Esophagus muscularis mucosa (tissue), 4 donors: ENCODE results near the gene TMIGD2. TPM values are rescaled to one million over a fixed set of nuclear protein-coding genes. Genes with fewer than 3 reads are reported as not detected.
"Not testable (repeated sequence)": the region's sequence is repeated elsewhere in the genome, so short reads cannot be mapped to it uniquely, and the experiment has no call there.

ENCODE experiments used
- DNase-seq: peaks from one replicate; pipeline ENCODE4 v3.0.0-alpha.2; 2017; ENCODE audit errors: extremely low spot score
- H3K27ac ChIP-seq, 4 donors: fragments of 200-600 bp; sonication (generic); replicated peaks in 1 of 4; 1 replicate in 3 of 4; 2 replicates in 1 of 4; pipeline ENCODE4 v1.5.1; 2016 to 2019; ENCODE audit warnings: mild to moderate bottlenecking in 1 of 4
- H3K27me3 ChIP-seq, 4 donors: fragments of 200-600 bp; sonication (generic); one replicate each; pipeline versions ENCODE4 v1.5.1 to v1.6.0; 2016 to 2019
- H3K36me3 ChIP-seq, 4 donors: fragments of 200-600 bp; sonication (generic); one replicate each; pipeline ENCODE4 v1.5.1; 2016 to 2019
- H3K4me1 ChIP-seq, 4 donors: fragments of 200-600 bp; sonication (generic); one replicate each; pipeline ENCODE4 v1.5.1; 2016 to 2019
- H3K4me3 ChIP-seq, 4 donors: fragments of 200-600 bp; sonication (generic); 1 replicate in 2 of 4; 2 replicates in 2 of 4; pipeline ENCODE4 v1.5.1; 2016 to 2019; ENCODE audit warnings: mild to moderate bottlenecking in 4 of 4, moderate library complexity in 1 of 4
- H3K9me3 ChIP-seq, 4 donors: fragments of 200-600 bp; sonication (generic); 1 replicate in 3 of 4; 2 replicates in 1 of 4; pipeline ENCODE4 v1.5.1; 2016 to 2019
- EP300 ChIP-seq: sonication (generic); formaldehyde crosslinking; IDR thresholded peaks from one replicate; pipeline ENCODE4 v1.6.1; 2017; ENCODE audit warnings: antibody characterized with exemption
- POLR2A ChIP-seq: fragments of 450-650 bp; IDR thresholded peaks from one replicate; pipeline ENCODE4 v1.6.1; 2017; ENCODE audit warnings: antibody characterized with exemption, moderate library complexity, mild to moderate bottlenecking, low read depth
- POLR2AphosphoS5 ChIP-seq, 2 donors: sonication (generic); formaldehyde crosslinking; IDR thresholded peaks; one replicate each; pipeline ENCODE4 v1.6.1; 2017; ENCODE audit warnings: antibody characterized with exemption in 2 of 2
- WGBS: methylation state at CpG from one replicate; pipeline ENCODE4 v1.1.5; 2018; 5-methylcytosine and 5-hydroxymethylcytosine counted together
- intact Hi-C: fragments of 100-400 bp; cut with DNase I; formaldehyde crosslinking; loops from one replicate; pipeline ENCODE4 v1.15.1; 2023
- total RNA-seq, 4 donors: library from RNA; depleted of rRNA; stranded (reverse); fragments of >200 nt; gene quantifications; one replicate each; pipeline versions ENCODE4 v1.1.0 to v1.2.1, GENCODE V29; 2016
- TF ChIP-seq, protein P1 (sequence below), 3 experiments: fragments of 200-600 bp in 2 of 3; fragments of 450-650 bp in 1 of 3; sonication (generic) in 2 of 3; IDR thresholded peaks; one replicate each; pipeline ENCODE4 v1.5.1; 2017 to 2019; ENCODE audit warnings: antibody characterized with exemption in 3 of 3, mild to moderate bottlenecking in 2 of 3, moderate library complexity in 1 of 3

TMIGD2 gene
- total RNA-seq, 4 donors from 2014 or later, result not detected

GRCh38 chr19:4246767-4247593, 55.2 kb downstream of the TMIGD2 start, which contains the start of gene YJU2:
Gene YJU2, plus strand, starts transcription at chr19:4247080. Its CDS starts 67 bp downstream, at chr19:4247147.
- 1% methylated on average over 45 of the region's 45 CpGs for WGBS
- intact Hi-C loops, result no loop called here
- Histone ChIP-seq H3K36me3 (peaks cover 31 to 37% (median 32%) of the 10 kb centered on the region in 4 donors), H3K27me3 (no peaks in the 10 kb centered on the region), H3K9me3 (peaks cover 0 to 4% (median 2%) of the 10 kb centered on the region in 4 donors), H3K4me3 (peak within 1 kb of the TSS; percentile 62 to 83 (median 72)), H3K27ac (peak within 1 kb of the TSS; percentile 87 to 97 (median 93)), H3K4me1 (peaks cover 6 to 20% (median 15%) of the 10 kb centered on the region in 4 donors)
- peak; percentile 100 for DNase-seq
- TF ChIP-seq, protein P1, sequence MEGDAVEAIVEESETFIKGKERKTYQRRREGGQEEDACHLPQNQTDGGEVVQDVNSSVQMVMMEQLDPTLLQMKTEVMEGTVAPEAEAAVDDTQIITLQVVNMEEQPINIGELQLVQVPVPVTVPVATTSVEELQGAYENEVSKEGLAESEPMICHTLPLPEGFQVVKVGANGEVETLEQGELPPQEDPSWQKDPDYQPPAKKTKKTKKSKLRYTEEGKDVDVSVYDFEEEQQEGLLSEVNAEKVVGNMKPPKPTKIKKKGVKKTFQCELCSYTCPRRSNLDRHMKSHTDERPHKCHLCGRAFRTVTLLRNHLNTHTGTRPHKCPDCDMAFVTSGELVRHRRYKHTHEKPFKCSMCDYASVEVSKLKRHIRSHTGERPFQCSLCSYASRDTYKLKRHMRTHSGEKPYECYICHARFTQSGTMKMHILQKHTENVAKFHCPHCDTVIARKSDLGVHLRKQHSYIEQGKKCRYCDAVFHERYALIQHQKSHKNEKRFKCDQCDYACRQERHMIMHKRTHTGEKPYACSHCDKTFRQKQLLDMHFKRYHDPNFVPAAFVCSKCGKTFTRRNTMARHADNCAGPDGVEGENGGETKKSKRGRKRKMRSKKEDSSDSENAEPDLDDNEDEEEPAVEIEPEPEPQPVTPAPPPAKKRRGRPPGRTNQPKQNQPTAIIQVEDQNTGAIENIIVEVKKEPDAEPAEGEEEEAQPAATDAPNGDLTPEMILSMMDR (IDR thresholded peaks at IDR 0.05), result peak; percentile 25 to 55 (median 37)
- TF ChIP-seq POLR2AphosphoS5 (IDR thresholded peaks at IDR 0.05), result peak; percentile 69 to 82
- no peak for TF ChIP-seq POLR2A
- no peak for TF ChIP-seq EP300

GRCh38 chr19:4245938-4246337, 56.3 kb downstream of the TMIGD2 start:
- H3K27me3 ChIP-seq, intact Hi-C loops, H3K9me3 ChIP-seq, H3K27ac ChIP-seq, DNase-seq: not testable (repeated sequence)
- Histone ChIP-seq H3K4me1 (peaks cover 6 to 20% (median 15%) of the 10 kb centered on the region in 4 donors), H3K36me3 (peaks cover 21 to 27% (median 22%) of the 10 kb centered on the region in 4 donors), H3K4me3 (peak overlapping the region in 2 of 4 donors; percentile 62 to 68)
- WGBS, result 98% methylated on average over 6 of the region's 6 CpGs

Other genes starting within 250 kb of the TMIGD2 start
- gene ZBTB7A, start 235.5 kb downstream of the TMIGD2 start, total RNA-seq, result 100 to 1,000 TPM in 2 of 4 donors, 10 to 100 TPM in 2; 71.9 to 137 (median 114) TPM
- 100 to 1,000 TPM in 2 of 4 donors, 10 to 100 TPM in 2; 59.0 to 145 (median 101) TPM for gene MAP2K2, start 178.3 kb downstream of the TMIGD2 start, total RNA-seq
- gene CREB3L3, start 148.8 kb downstream of the TMIGD2 start, total RNA-seq, result not detected
- 10 to 100 TPM; 16.0 to 24.1 (median 19.9) TPM for gene SIRT6, start 119.8 kb downstream of the TMIGD2 start, total RNA-seq
- gene ANKRD24, start 119.7 kb downstream of the TMIGD2 start, total RNA-seq, result 1 to 10 TPM in 2 of 4 donors, under 1 TPM in 2; 0.32 to 2.5 (median 0.96) TPM
- gene EBI3, start 72.9 kb downstream of the TMIGD2 start, total RNA-seq, result 1 to 10 TPM; 1.1 to 6.6 (median 1.9) TPM
- gene YJU2, start 55.3 kb downstream of the TMIGD2 start, total RNA-seq, result 10 to 100 TPM; 17.0 to 29.1 (median 26.4) TPM
- gene SHD, start 23.1 kb downstream of the TMIGD2 start, total RNA-seq, result not detected
- under 1 TPM in 2 of 4 donors, not detected in 2; 0.29 to 0.50 TPM for gene FSD1, start 2.2 kb upstream of the TMIGD2 start, total RNA-seq
- gene STAP2, start 36.4 kb upstream of the TMIGD2 start, total RNA-seq, result 1 to 10 TPM in 2 of 4 donors, under 1 TPM in 1, not detected in 1; 0.52 to 3.3 (median 1.7) TPM
- gene MPND, start 41.2 kb upstream of the TMIGD2 start, total RNA-seq, result 1 to 10 TPM; 5.3 to 9.2 (median 7.6) TPM
- 10 to 100 TPM; 49.4 to 77.2 (median 59.5) TPM for gene SH3GL1, start 98.2 kb upstream of the TMIGD2 start, total RNA-seq
- 10 to 100 TPM in 1 of 4 donors, 1 to 10 TPM in 3; 4.6 to 14.6 (median 7.6) TPM for gene CHAF1A, start 100.3 kb upstream of the TMIGD2 start, total RNA-seq
- gene UBXN6, start 155.4 kb upstream of the TMIGD2 start, total RNA-seq, result 100 to 1,000 TPM in 2 of 4 donors, 10 to 100 TPM in 2; 65.2 to 190 (median 98.8) TPM
- gene HDGFL2, start 169.9 kb upstream of the TMIGD2 start, total RNA-seq, result 10 to 100 TPM; 30.5 to 72.3 (median 45.5) TPM
- 100 to 1,000 TPM in 2 of 4 donors, 10 to 100 TPM in 2; 45.7 to 134 (median 91.1) TPM for gene PLIN4, start 216.1 kb upstream of the TMIGD2 start, total RNA-seq
- 10 to 100 TPM in 1 of 4 donors, 1 to 10 TPM in 3; 7.9 to 11.9 (median 9.1) TPM for gene PLIN5, start 232.8 kb upstream of the TMIGD2 start, total RNA-seq
- 1 to 10 TPM in 2 of 4 donors, under 1 TPM in 2; 0.17 to 9.4 (median 0.79) TPM for gene LRG1, start 237.6 kb upstream of the TMIGD2 start, total RNA-seq